GM18526 (cell line): Measurements from ENCODE around the gene RPS27L.

Experiments used
- POLR2A ChIP-seq: IDR thresholded peaks from 3 replicates; pipeline ENCODE4 v1.6.1; 2011; ENCODE audit not compliant: insufficient read length; ENCODE audit errors: extremely low read depth

Gene RPS27L

DNA sequence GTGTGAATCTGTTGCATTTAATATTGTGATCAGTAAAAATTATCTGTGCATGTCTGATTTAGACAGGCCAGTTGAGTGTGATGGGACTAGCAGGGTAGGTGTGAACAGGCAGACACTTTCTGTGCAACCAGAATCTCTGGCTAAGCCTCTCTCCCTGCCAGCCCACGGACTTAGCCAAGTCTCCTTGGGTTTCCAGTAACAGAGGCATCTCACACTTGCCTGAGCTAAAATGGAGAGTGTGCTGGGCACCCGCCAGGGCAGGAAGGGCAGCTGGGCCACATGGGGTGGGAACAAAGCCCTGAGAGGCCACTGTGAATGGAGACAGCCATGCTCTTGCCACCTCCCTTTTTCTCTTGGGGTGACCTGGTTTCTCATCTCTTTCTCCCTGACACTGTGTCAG is 12.5 kb upstream of the RPS27L start:
- no peak for TF ChIP-seq POLR2A

DNA sequence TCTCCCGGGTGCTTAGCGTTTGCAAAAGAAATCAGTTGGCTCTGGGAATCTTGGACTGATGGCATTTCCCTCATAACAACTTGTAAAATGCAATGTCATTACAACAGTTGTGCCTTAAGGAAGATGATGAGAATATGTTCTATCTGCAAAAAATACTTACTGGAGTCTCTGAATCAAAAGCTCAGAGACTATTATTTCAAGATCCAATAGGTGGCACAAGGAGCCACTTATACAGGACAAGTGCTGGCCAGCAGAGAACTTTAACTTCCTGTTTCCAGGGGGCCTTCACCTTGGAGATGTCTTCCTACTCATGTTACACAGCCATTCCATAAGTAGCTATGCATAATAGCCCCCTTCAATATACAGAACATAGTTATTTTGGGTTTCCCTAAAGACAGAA is 8.9 kb upstream of the RPS27L start:
- no peak for TF ChIP-seq POLR2A

DNA sequence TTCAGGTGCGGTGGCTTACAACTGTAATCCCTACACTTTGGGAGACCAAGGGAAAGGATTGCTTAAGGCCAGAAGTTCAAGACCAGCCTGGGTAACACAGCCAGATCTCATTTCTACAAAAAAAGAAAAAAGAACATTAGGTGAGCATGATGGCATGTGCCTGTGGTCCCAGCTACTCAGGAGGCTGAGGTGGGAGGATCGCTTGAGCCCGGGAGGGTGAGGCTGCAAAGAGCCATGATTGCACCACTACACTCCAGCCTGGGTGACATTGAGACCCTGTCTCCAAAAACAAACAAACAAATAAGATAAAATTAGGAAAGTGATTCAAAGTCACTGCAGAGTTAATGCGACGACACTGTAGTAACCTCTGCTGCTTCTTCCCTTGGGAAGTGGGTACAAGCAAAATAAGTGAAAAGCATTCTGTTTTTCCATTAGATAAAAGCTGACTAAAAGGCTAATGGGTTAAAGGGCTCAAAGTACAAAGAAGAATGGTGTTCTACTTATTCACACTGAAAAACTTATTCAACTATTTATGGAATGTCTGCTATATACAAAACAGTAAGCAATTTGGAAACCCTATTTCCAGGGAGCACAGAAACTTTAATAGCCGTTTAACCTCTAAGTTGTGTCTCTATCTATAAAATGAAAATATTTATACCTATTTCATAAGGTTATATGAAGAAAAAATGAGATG is 8.0 kb upstream of the RPS27L start:
- TF ChIP-seq POLR2A: no peak

- TF ChIP-seq POLR2A: no peak
These were observed 5.9 kb upstream of the RPS27L start for GRCh38 chr15:63163217-63163616.

- TF ChIP-seq POLR2A: no peak
These were observed 3.4 kb upstream of the RPS27L start for GRCh38 chr15:63160638-63161037.

- no peak for TF ChIP-seq POLR2A
These were observed 684 bp upstream of the RPS27L start for GRCh38 chr15:63157891-63158431.

DNA sequence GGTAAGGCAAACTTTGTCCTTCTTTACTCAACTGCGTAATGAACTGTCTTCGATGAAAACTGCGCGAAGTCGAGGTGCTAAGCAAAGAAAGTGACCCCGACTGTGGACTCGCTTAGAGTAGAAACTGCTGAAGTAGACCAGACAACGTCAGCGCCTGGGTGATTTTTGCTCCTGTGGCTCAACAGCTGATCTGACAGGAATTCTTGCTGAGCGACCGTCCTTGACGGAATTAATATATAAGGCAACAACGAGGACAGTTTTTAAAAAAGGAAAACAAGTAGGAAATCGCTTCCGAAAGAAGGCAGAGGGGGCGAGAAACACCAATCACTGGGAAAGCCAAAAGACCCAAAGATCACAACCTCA is 541 bp downstream of the RPS27L start:
- TF ChIP-seq POLR2A: no peak

- no peak for TF ChIP-seq POLR2A
These were observed 1.1 kb downstream of the RPS27L start for GRCh38 chr15:63156086-63156710.

DNA sequence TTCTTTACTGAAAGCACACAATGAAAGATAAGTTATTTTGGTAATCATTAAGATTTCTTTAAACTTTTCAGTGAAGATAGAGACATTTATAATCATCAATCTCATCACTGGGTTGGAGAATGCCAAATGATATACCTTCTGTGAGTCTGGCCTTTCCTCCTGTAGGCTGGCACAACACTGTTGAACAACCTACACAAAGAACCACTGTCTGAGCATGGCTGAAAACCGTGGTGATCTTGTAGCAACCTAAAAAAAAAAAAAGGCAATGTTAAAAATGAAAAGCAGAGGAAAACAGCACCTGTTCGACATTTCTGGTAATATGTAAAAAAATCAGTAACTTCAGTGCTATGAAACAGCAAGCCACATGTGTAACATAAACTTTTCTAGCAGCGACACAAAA is 1.8 kb downstream of the RPS27L start:
- TF ChIP-seq POLR2A: no peak

DNA sequence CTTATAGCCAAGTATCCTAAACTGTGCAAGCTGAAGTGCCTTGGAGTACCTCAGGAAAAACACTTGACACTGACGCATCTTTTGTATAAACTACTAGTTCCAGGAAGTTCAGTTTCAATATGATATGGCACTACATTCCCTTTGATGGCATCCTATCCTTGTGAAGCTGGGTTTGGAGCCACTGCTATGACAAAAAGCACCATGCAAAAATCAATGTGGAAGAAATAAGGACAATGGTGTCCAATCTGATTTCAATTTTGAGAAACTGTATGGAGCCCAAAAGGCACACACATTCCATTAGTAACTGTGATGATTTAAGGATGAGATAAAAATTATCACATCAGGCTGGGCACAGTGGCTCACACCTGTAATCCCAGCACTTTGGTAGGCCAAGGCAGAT is 5.6 kb downstream of the RPS27L start:
- no peak for TF ChIP-seq POLR2A

GRCh38 chr15:63146684-63147083 is 10.6 kb downstream of the RPS27L start:
- no peak for TF ChIP-seq POLR2A

GRCh38 chr15:63145426-63145825 is 11.9 kb downstream of the RPS27L start:
- TF ChIP-seq POLR2A: no peak

DNA sequence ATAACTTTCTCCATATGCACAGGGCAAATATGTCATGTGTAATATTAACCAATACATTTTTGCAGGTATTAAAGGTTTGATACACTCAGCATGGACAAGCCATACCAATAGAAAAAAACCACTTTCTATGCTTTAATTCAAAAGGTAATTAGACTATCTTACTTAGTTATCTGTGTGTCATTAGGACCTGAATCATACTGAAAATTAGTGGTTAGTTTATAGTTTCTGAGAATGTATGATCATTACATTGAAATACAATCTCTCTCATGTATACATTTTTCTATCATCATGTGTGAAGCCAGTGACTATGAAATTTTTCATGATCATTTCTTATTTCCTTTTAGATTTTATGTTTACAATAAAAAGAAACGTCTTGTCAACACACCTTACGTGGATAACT is 16.3 kb downstream of the RPS27L start:
- no peak for TF ChIP-seq POLR2A

DNA sequence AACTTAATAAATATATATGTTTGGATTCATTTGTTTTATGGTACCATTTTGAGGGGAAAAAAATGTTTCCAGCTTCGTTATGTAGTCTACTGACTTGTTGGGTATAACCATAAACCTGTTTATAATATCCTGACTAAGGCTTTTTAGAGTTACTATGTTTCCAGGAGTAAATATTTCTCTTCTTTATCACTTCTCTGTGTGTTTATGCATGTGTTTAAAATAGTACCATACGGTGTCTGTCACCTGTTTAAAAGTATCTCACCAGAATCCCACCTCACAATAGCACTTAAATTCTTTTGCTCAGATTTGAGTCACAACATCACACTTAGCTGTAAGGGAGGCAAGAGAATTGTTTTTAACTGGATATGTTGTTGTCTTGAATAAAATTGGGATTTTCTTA is 20.5 kb downstream of the RPS27L start:
- no peak for TF ChIP-seq POLR2A

GRCh38 chr15:63135804-63136203 is 21.5 kb downstream of the RPS27L start:
- no peak for TF ChIP-seq POLR2A

DNA sequence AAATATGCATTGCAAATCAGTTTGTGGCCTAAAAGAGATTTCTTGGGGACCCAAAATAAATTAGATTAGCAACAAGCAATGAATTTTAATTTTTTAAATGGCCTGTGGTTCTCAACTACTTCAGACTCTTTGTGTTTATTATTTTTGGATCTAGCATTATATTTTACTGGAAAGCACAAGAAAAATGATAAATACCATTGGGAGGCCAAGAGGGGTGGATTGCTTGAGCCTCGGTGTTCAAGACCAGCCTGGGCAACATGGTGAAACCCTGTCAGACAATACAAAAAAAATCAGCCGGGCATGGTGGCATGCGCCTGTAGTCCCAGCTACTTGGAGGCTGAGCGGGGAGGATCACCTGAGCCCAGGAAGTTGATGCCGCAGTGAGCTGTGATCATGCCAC is 22.0 kb downstream of the RPS27L start:
- no peak for TF ChIP-seq POLR2A
